ENCODE results near the gene TBCB. TPM values are rescaled to one million over a fixed set of nuclear protein-coding genes. Genes with fewer than 3 reads are reported as not detected.

Gene TBCB
- total and polyA plus RNA-seq, 9 of the 15 experiments (the other 6 are each of a cell fraction or from before 2014, with no cell fraction given): 3.5 to 115 (median 58.9) TPM

DNA sequence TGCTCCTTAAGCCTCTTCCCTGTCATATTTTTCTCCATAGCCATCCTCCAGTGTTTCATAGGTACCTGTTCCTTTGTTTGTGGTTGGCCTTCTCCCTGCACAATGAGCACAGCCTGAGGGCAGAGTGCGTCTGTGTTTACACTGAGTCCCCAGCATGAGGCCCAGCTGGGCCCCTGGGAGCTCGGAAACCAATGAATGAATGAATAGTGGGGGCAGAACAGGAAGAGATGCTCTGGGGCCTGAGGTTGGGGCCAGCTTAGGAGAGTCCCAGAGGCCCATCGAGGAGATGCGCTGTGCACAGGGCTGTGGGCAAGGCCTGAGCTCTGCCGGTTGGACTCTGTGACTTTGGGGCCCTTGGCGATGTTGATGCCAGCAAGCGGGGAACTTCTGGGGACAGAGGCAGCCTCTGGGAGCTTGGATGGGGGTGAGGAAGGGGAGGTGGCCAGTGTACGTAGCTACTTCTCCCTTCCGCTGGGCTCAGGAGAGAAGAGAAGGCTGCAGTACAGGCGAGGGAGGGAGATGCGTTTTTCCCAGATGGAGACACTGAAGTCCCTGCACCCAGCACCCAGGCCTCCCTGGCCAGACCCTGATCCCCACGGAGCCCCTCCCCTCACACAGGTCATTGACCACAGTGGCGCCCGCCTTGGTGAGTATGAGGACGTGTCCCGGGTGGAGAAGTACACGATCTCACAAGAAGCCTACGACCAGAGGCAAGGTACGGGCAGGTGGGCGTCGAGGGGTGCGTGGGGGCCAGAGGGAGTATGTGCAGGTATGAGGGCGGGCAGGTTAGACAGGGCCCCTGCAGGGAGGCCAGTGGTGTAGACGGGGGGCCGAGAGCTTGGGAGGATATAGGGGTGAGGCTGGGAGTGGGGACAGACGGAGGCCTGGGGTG, 5.1 kb downstream of the TBCB start:
- Histone ChIP-seq H3K79me2 (ENCODE audit: control insufficient read depth, insufficient read depth, low read length) (no peaks in the 10 kb centered on the region; the same call in 2 of the 3 replicates), H4K20me1 (replicated peaks; ENCODE audit: control insufficient read depth, insufficient read depth, low read length) (no peaks in the 10 kb centered on the region), H2AFZ (ENCODE audit: low read depth, low read length) (no peak overlapping the region), H3K4me1 (replicated peaks in 1 of 2; ENCODE audit: control insufficient read depth in 2 of 2, insufficient read depth in 2 of 2, low read length in 2 of 2) (peaks cover 0 to 23% of the 10 kb centered on the region in 2 experiments; a peak in 3 of 5 replicates), H3K27me3 (ENCODE audit: control insufficient read depth in 2 of 2, insufficient read depth in 2 of 2, low read length in 2 of 2) (no peaks in the 10 kb centered on the region), H3K4me3 (no peak overlapping the region), H3K9me1 (ENCODE audit: control insufficient read depth, insufficient read depth, low read length) (no peaks in the 10 kb centered on the region), H3K36me3 (ENCODE audit: control insufficient read depth, insufficient read depth, low read length) (peaks cover 6% of the 10 kb centered on the region; the same call in 1 of the 3 replicates), H3K4me2 (ENCODE audit: insufficient read depth, low read length) (no peak overlapping the region), H3K27ac (ENCODE audit: extremely low read depth, low read depth, low read length) (no peak overlapping the region), H3K9ac (ENCODE audit: insufficient read depth in 1 of 2, low read depth in 2 of 2, low read length in 2 of 2) (peak overlapping the region in 1 of 2 experiments; percentile 2; a peak in 1 of 4 replicates), H3K9me3 (replicated peaks; ENCODE audit: control insufficient read depth, insufficient read depth, low read depth, low read length) (no peaks in the 10 kb centered on the region)
- intact Hi-C loops (cut with micrococcal nuclease): no loop called here
- ATAC-seq (no peak), DNase-seq (ENCODE audit: extremely low read depth in 1 of 4, low spot score in 3 of 4) (no peak), FAIRE-seq (no peak)
- WGBS (ENCODE audit: insufficient coverage, low coverage, missing lambda C conversion rate): 83% methylated on average over 15 of the region's 26 CpGs
- in situ Hi-C loops (cut with MboI): no loop called here
- ChIA-PET POLR2A (interaction anchor here (0.7 to 2.2 kb wide), 3 partner anchors 8 to 19 kb away, joined by 3 to 8 read pairs (median 4); partner anchors contain the start of genes CAPNS1 and OVOL3), CTCF (ENCODE audit: low intra/inter-chr PET ratio) (no interaction called here)
- BruUV-seq (replicated peaks): no TSS peak
- TF ChIP-seq ETV6 (IDR thresholded peaks at IDR 0.05; ENCODE audit: borderline replicate concordance in 1 of 2, low read depth in 2 of 2, low read length in 1 of 2): no peak
- TF ChIP-seq ETV6 (CRISPR knock-in tag; IDR thresholded peaks at IDR 0.05; ENCODE audit: borderline replicate concordance): no peak

DNA sequence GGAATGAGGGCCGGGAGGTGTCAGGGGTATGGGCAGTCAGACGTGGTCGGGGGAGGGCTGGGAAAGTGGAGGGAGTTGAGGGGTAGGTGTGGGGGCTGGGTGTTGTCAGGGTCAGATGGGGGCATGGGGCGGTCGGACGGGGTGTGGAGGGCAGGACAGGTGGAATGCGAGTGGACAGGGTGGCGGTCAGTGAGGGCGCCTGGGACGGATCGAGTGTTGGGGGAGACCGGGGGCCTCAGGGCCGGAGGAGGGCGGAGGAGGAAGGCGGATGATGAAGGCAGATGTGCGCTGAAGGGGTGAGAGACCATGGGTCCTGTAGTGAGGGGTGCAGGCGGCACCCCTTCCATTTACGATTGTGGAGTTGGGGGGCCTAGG, 5.7 kb downstream of the TBCB start:
- H3K9ac ChIP-seq (ENCODE audit: insufficient read depth in 1 of 2, low read depth in 2 of 2, low read length in 2 of 2): no peak overlapping the region
- no peak overlapping the region for H3K4me2 ChIP-seq (ENCODE audit: insufficient read depth, low read length)
- intact Hi-C loops (cut with micrococcal nuclease): no loop called here
- BruUV-seq (replicated peaks): no TSS peak
- H2AFZ ChIP-seq (ENCODE audit: low read depth, low read length): no peak overlapping the region
- no peak overlapping the region for H3K27ac ChIP-seq (ENCODE audit: extremely low read depth, low read depth, low read length)
- H3K9me3 ChIP-seq (replicated peaks; ENCODE audit: control insufficient read depth, insufficient read depth, low read depth, low read length): no peaks in the 10 kb centered on the region
- in situ Hi-C loops (cut with MboI): no loop called here
- DNase-seq (ENCODE audit: extremely low read depth in 1 of 4, low spot score in 3 of 4) (no peak), FAIRE-seq (no peak), ATAC-seq (no peak)
- H3K79me2 ChIP-seq (ENCODE audit: control insufficient read depth, insufficient read depth, low read length): no peaks in the 10 kb centered on the region; the same call in 2 of the 3 replicates
- H3K4me1 ChIP-seq (replicated peaks in 1 of 2; ENCODE audit: control insufficient read depth in 2 of 2, insufficient read depth in 2 of 2, low read length in 2 of 2): peaks cover 0 to 18% of the 10 kb centered on the region in 2 experiments; a peak in 3 of 5 replicates
- CTCF ChIA-PET (ENCODE audit: low intra/inter-chr PET ratio): no interaction called here
- no peaks in the 10 kb centered on the region for H3K9me1 ChIP-seq (ENCODE audit: control insufficient read depth, insufficient read depth, low read length)
- no peak overlapping the region for H3K4me3 ChIP-seq
- 95% methylated on average over 4 of the region's 18 CpGs for WGBS (ENCODE audit: insufficient coverage, low coverage, missing lambda C conversion rate)
- no peaks in the 10 kb centered on the region for H4K20me1 ChIP-seq (replicated peaks; ENCODE audit: control insufficient read depth, insufficient read depth, low read length)
- POLR2A ChIA-PET: no interaction called here
- no peaks in the 10 kb centered on the region for H3K27me3 ChIP-seq (ENCODE audit: control insufficient read depth in 2 of 2, insufficient read depth in 2 of 2, low read length in 2 of 2)
- peaks cover 10% of the 10 kb centered on the region; the same call in 1 of the 3 replicates for H3K36me3 ChIP-seq (ENCODE audit: control insufficient read depth, insufficient read depth, low read length)
- no peak for TF ChIP-seq PHF20 (IDR thresholded peaks at IDR 0.05; ENCODE audit: partially characterized antibody)
- no peak for TF ChIP-seq EP300 (IDR thresholded peaks at IDR 0.05; ENCODE audit: low read length)
- TF ChIP-seq HNRNPH1 (optimal IDR thresholded peaks at IDR 0.05; ENCODE audit: low read depth, low read length): no peak
- no peak for TF ChIP-seq HDAC3 (IDR thresholded peaks at IDR 0.05; ENCODE audit: borderline replicate concordance, partially characterized antibody)
- TF ChIP-seq, protein P1, sequence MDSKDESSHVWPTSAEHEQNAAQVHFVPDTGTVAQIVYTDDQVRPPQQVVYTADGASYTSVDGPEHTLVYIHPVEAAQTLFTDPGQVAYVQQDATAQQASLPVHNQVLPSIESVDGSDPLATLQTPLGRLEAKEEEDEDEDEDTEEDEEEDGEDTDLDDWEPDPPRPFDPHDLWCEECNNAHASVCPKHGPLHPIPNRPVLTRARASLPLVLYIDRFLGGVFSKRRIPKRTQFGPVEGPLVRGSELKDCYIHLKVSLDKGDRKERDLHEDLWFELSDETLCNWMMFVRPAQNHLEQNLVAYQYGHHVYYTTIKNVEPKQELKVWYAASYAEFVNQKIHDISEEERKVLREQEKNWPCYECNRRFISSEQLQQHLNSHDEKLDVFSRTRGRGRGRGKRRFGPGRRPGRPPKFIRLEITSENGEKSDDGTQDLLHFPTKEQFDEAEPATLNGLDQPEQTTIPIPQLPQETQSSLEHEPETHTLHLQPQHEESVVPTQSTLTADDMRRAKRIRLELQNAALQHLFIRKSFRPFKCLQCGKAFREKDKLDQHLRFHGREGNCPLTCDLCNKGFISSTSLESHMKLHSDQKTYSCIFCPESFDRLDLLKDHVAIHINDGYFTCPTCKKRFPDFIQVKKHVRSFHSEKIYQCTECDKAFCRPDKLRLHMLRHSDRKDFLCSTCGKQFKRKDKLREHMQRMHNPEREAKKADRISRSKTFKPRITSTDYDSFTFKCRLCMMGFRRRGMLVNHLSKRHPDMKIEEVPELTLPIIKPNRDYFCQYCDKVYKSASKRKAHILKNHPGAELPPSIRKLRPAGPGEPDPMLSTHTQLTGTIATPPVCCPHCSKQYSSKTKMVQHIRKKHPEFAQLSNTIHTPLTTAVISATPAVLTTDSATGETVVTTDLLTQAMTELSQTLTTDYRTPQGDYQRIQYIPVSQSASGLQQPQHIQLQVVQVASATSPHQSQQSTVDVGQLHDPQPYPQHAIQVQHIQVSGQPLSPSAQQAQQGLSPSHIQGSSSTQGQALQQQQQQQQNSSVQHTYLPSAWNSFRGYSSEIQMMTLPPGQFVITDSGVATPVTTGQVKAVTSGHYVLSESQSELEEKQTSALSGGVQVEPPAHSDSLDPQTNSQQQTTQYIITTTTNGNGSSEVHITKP (IDR thresholded peaks at IDR 0.05; ENCODE audit: partially characterized antibody): no peak
- no peak for TF ChIP-seq TBP (optimal IDR thresholded peaks at IDR 0.05; ENCODE audit: low read depth, low read length)
- no peak for TF ChIP-seq CHD1 (IDR thresholded peaks at IDR 0.05; ENCODE audit: low read length)

Data from K562 (cell line).